ENCODE data around the gene CCM2.
A peak's percentile ranks its signal among the peaks of the same experiment; 100 is the strongest.

The CCM2 gene

GRCh38 chr7:45000093-45001032 is at the start of gene CCM2:
CCM2 (plus strand) TSS chr7:45000201; CDS start chr7:45000334, 133 bp downstream.
- peak within 1 kb of the TSS; percentile 97 for H3K27ac Mint-ChIP-seq
- H3K4me1 Mint-ChIP-seq (ENCODE audit: low read depth): peaks cover 59% of the 10 kb centered on the region
- no peaks in the 10 kb centered on the region for H3K9me3 Mint-ChIP-seq
- H3K36me3 Mint-ChIP-seq (ENCODE audit: low read depth): peaks cover 34% of the 10 kb centered on the region
- H3K4me3 Mint-ChIP-seq: peak within 1 kb of the TSS; percentile 84
- DNase-seq: no peak
- H3K27me3 Mint-ChIP-seq: no peaks in the 10 kb centered on the region

- DNase-seq: no peak
- H3K27ac Mint-ChIP-seq: no peak overlapping the region
- no peaks in the 10 kb centered on the region for H3K9me3 Mint-ChIP-seq
- H3K27me3 Mint-ChIP-seq: no peaks in the 10 kb centered on the region
- H3K36me3 Mint-ChIP-seq (ENCODE audit: low read depth): no peaks in the 10 kb centered on the region
- H3K4me1 Mint-ChIP-seq (ENCODE audit: low read depth): peaks cover 1% of the 10 kb centered on the region
- H3K4me3 Mint-ChIP-seq: no peak overlapping the region
These were observed 46.8 kb upstream of the CCM2 start for GRCh38 chr7:44953156-44953555.

- no peaks in the 10 kb centered on the region for H3K27me3 Mint-ChIP-seq
- H3K36me3 Mint-ChIP-seq (ENCODE audit: low read depth): peaks cover 9% of the 10 kb centered on the region
- H3K4me3 Mint-ChIP-seq: no peak overlapping the region
- no peak for DNase-seq
- peak overlapping the region; percentile 17 for H3K27ac Mint-ChIP-seq
- H3K4me1 Mint-ChIP-seq (ENCODE audit: low read depth): peaks cover 21% of the 10 kb centered on the region
- no peaks in the 10 kb centered on the region for H3K9me3 Mint-ChIP-seq
These were observed 44.3 kb upstream of the CCM2 start for GRCh38 chr7:44955733-44956132.

- peaks cover 21% of the 10 kb centered on the region for H3K4me1 Mint-ChIP-seq (ENCODE audit: low read depth)
- H3K4me3 Mint-ChIP-seq: no peak overlapping the region
- no peak for DNase-seq
These were observed 43.7 kb upstream of the CCM2 start for GRCh38 chr7:44956157-44956766.

GRCh38 chr7:44958645-44959344 is 41.2 kb upstream of the CCM2 start:
- Mint-ChIP-seq H3K27me3 (no peaks in the 10 kb centered on the region), H3K27ac (peak overlapping the region; percentile 15), H3K4me1 (ENCODE audit: low read depth) (peaks cover 21% of the 10 kb centered on the region), H3K36me3 (ENCODE audit: low read depth) (peaks cover 18% of the 10 kb centered on the region), H3K4me3 (no peak overlapping the region), H3K9me3 (no peaks in the 10 kb centered on the region)
- no peak for DNase-seq

More at GRCh38 chr7:44956157-44956766, 43.7 kb upstream of the CCM2 start:
- Mint-ChIP-seq H3K36me3 (ENCODE audit: low read depth) (peaks cover 9% of the 10 kb centered on the region), H3K9me3 (no peaks in the 10 kb centered on the region), H3K27ac (peak overlapping the region; percentile 17), H3K27me3 (no peaks in the 10 kb centered on the region)

GRCh38 chr7:44959433-44959951 is 40.5 kb upstream of the CCM2 start:
- Mint-ChIP-seq H3K4me1 (ENCODE audit: low read depth) (peaks cover 21% of the 10 kb centered on the region), H3K4me3 (no peak overlapping the region), H3K9me3 (no peaks in the 10 kb centered on the region), H3K27me3 (no peaks in the 10 kb centered on the region), H3K36me3 (ENCODE audit: low read depth) (peaks cover 25% of the 10 kb centered on the region), H3K27ac (peak overlapping the region; percentile 87)
- peak; percentile 50 for DNase-seq

- no peaks in the 10 kb centered on the region for H3K9me3 Mint-ChIP-seq
- peaks cover 31% of the 10 kb centered on the region for H3K36me3 Mint-ChIP-seq (ENCODE audit: low read depth)
- peak; percentile 38 for DNase-seq
- peaks cover 21% of the 10 kb centered on the region for H3K4me1 Mint-ChIP-seq (ENCODE audit: low read depth)
- peak overlapping the region; percentile 87 for H3K27ac Mint-ChIP-seq
- H3K4me3 Mint-ChIP-seq: no peak overlapping the region
- no peaks in the 10 kb centered on the region for H3K27me3 Mint-ChIP-seq
These were observed 39.9 kb upstream of the CCM2 start for GRCh38 chr7:44960011-44960580.

- Mint-ChIP-seq H3K27me3 (no peaks in the 10 kb centered on the region), H3K27ac (peak overlapping the region; percentile 44), H3K36me3 (ENCODE audit: low read depth) (peaks cover 50% of the 10 kb centered on the region), H3K9me3 (no peaks in the 10 kb centered on the region), H3K4me3 (no peak overlapping the region), H3K4me1 (ENCODE audit: low read depth) (peaks cover 25% of the 10 kb centered on the region)
- peak; percentile 38 for DNase-seq
These were observed 38.0 kb upstream of the CCM2 start for GRCh38 chr7:44961844-44962482.

GRCh38 chr7:44962483-44963251 is 37.3 kb upstream of the CCM2 start:
- Mint-ChIP-seq H3K9me3 (no peaks in the 10 kb centered on the region), H3K27me3 (no peaks in the 10 kb centered on the region), H3K4me1 (ENCODE audit: low read depth) (peaks cover 25% of the 10 kb centered on the region), H3K36me3 (ENCODE audit: low read depth) (peaks cover 57% of the 10 kb centered on the region), H3K27ac (no peak overlapping the region), H3K4me3 (no peak overlapping the region)
- DNase-seq: peak; percentile 37

GRCh38 chr7:44963364-44964290 is 36.4 kb upstream of the CCM2 start:
- no peak overlapping the region for H3K4me3 Mint-ChIP-seq
- DNase-seq: no peak
- no peaks in the 10 kb centered on the region for H3K27me3 Mint-ChIP-seq
- H3K27ac Mint-ChIP-seq: peak overlapping the region; percentile 57
- peaks cover 67% of the 10 kb centered on the region for H3K36me3 Mint-ChIP-seq (ENCODE audit: low read depth)
- no peaks in the 10 kb centered on the region for H3K9me3 Mint-ChIP-seq
- peaks cover 26% of the 10 kb centered on the region for H3K4me1 Mint-ChIP-seq (ENCODE audit: low read depth)

GRCh38 chr7:44964384-44964830 is 35.6 kb upstream of the CCM2 start:
- H3K4me3 Mint-ChIP-seq: no peak overlapping the region
- peaks cover 24% of the 10 kb centered on the region for H3K4me1 Mint-ChIP-seq (ENCODE audit: low read depth)
- H3K9me3 Mint-ChIP-seq: no peaks in the 10 kb centered on the region
- H3K36me3 Mint-ChIP-seq (ENCODE audit: low read depth): peaks cover 74% of the 10 kb centered on the region
- peak overlapping the region; percentile 72 for H3K27ac Mint-ChIP-seq
- H3K27me3 Mint-ChIP-seq: no peaks in the 10 kb centered on the region
- no peak for DNase-seq

GRCh38 chr7:44964831-44965440 is 35.1 kb upstream of the CCM2 start:
- H3K27me3 Mint-ChIP-seq: no peaks in the 10 kb centered on the region
- peak overlapping the region; percentile 76 for H3K27ac Mint-ChIP-seq
- H3K4me3 Mint-ChIP-seq: no peak overlapping the region
- H3K36me3 Mint-ChIP-seq (ENCODE audit: low read depth): peaks cover 77% of the 10 kb centered on the region
- DNase-seq: peak; percentile 44
- H3K4me1 Mint-ChIP-seq (ENCODE audit: low read depth): peaks cover 18% of the 10 kb centered on the region
- H3K9me3 Mint-ChIP-seq: no peaks in the 10 kb centered on the region
